HCT116 (cell line): Measurements from ENCODE around the gene IL36G.

ENCODE experiments used
- EZH2 ChIP-seq: fragments of 200-600 bp; sonication (generic); IDR thresholded peaks from 2 replicates; pipeline ENCODE4 v1.6.1; 2017; ENCODE audit warnings: antibody characterized with exemption, mixed run types
- POLR2A ChIP-seq: IDR thresholded peaks from 2 replicates; pipeline ENCODE4 v1.7.0; 2011; ENCODE audit warnings: borderline replicate concordance; ENCODE audit not compliant: insufficient read depth, insufficient read length; ENCODE audit errors: extremely low read depth

- TF ChIP-seq EZH2 (no peak), POLR2A (no peak)
Observed at GRCh38 chr2:113010088-113010487, 32.3 kb downstream of the IL36G start.
